IMR-90 (cell line): ENCODE data around the gene CAMTA1. TPM values are rescaled to one million over a fixed set of nuclear protein-coding genes. Genes with fewer than 3 reads are reported as not detected.
"Not testable (repeated sequence)": the region's sequence is repeated elsewhere in the genome, so short reads cannot be mapped to it uniquely, and the experiment has no call there.

Source experiments
- ATAC-seq: fragments of 200-7000 bp; cut with Tn5 transposase; 2 replicates; pipeline ENCODE4 v1.9.1; 2020; ENCODE audit warnings: low read depth, mild to moderate bottlenecking, moderate library complexity
- BruUV-seq: library from RNA; stranded (reverse); fragments of 400-500 nt; replicated peaks from 2 replicates; lab custom pipeline; 2021; lab: Mats Ljungman, UMichigan
- CTCF ChIA-PET: fragments of 300-600 bp; formaldehyde crosslinking; extraction: SDS; loops from one replicate; lab custom pipeline; 2021; ENCODE audit warnings: antibody characterized with exemption; lab: Yijun Ruan, JAX
- POLR2A ChIA-PET: fragments of 300-600 bp; sonication (Branson Sonifier 250); formaldehyde crosslinking; loops from one replicate; lab custom pipeline; 2022; ENCODE audit warnings: antibody characterized with exemption; ENCODE audit not compliant: unreplicated experiment; lab: Charles Lee
- DNase-seq: peaks from one replicate; pipeline ENCODE4 v3.0.0; 2013
- H2AFZ ChIP-seq: replicated peaks from 2 replicates; pipeline ENCODE3; 2013; ENCODE audit warnings: low read length, mild to moderate bottlenecking; ENCODE audit not compliant: poor library complexity
- H2AK5ac ChIP-seq: 2 replicates; pipeline ENCODE4 v1.6.1; 2013; ENCODE audit warnings: low read depth, low read length, inconsistent platforms
- H2AK9ac ChIP-seq: replicated peaks from 2 replicates; pipeline ENCODE3; 2013; ENCODE audit warnings: mild to moderate bottlenecking, low read depth, low read length, moderate library complexity; ENCODE audit not compliant: poor library complexity
- H2BK120ac ChIP-seq: 2 replicates; pipeline ENCODE4 v1.6.1; 2013; ENCODE audit warnings: low read depth, low read length, inconsistent platforms
- H2BK15ac ChIP-seq: 3 replicates; pipeline ENCODE4 v1.6.1; 2013; ENCODE audit warnings: low read depth, low read length, inconsistent platforms
- H2BK20ac ChIP-seq: 2 replicates; pipeline ENCODE4 v1.6.1; 2013; ENCODE audit warnings: low read depth, mild to moderate bottlenecking, inconsistent platforms, low read length, moderate library complexity
- H2BK5ac ChIP-seq: 2 replicates; pipeline ENCODE4 v1.6.1; 2013; ENCODE audit warnings: mild to moderate bottlenecking, low read depth, low read length, inconsistent platforms; ENCODE audit not compliant: poor library complexity, severe bottlenecking
- H3K14ac ChIP-seq: replicated peaks from 2 replicates; pipeline ENCODE4 v1.6.1; 2013; ENCODE audit warnings: low read depth, low read length, inconsistent platforms
- H3K18ac ChIP-seq: 2 replicates; pipeline ENCODE4 v1.6.1; 2013; ENCODE audit warnings: low read depth, low read length, control low read depth
- H3K23ac ChIP-seq: 2 replicates; pipeline ENCODE4 v1.6.1; 2013; ENCODE audit warnings: low read depth, low read length, inconsistent platforms
- H3K27ac ChIP-seq: 2 replicates; pipeline ENCODE4 v1.5.1; 2013; ENCODE audit warnings: mild to moderate bottlenecking, control low read depth, low read length; ENCODE audit not compliant: insufficient read depth
- H3K27me3 ChIP-seq: 2 replicates; pipeline ENCODE4 v1.6.1; 2013; ENCODE audit warnings: low read length; ENCODE audit not compliant: control insufficient read depth, insufficient read depth
- H3K36me3 ChIP-seq: 2 replicates; pipeline ENCODE4 v1.6.1; 2013; ENCODE audit warnings: low read length, mixed read lengths; ENCODE audit not compliant: control insufficient read depth, insufficient read depth
- H3K4ac ChIP-seq: 2 replicates; pipeline ENCODE4 v1.6.1; 2013; ENCODE audit warnings: low read depth, low read length, inconsistent platforms
- H3K4me1 ChIP-seq: 2 replicates; pipeline ENCODE4 v1.6.1; 2013; ENCODE audit warnings: low read length, mixed read lengths; ENCODE audit not compliant: control insufficient read depth, insufficient read depth
- H3K4me2 ChIP-seq: 2 replicates; pipeline ENCODE4 v1.6.1; 2013; ENCODE audit warnings: low read depth, mild to moderate bottlenecking, control low read depth, low read length, moderate library complexity
- H3K4me3 ChIP-seq: 2 replicates; pipeline ENCODE4 v1.5.1; 2013; ENCODE audit warnings: low read depth, mild to moderate bottlenecking, control low read depth, low read length, moderate library complexity; ENCODE audit not compliant: insufficient read depth
- H3K56ac ChIP-seq: 2 replicates; pipeline ENCODE4 v1.6.1; 2013; ENCODE audit warnings: low read length, inconsistent platforms; ENCODE audit not compliant: insufficient read depth; ENCODE audit errors: extremely low read depth
- H3K79me1 ChIP-seq, 2 experiments: 2 replicates each; pipeline ENCODE4 v1.6.1; 2013; ENCODE audit warnings: low read length in 2 of 2, inconsistent platforms in 1 of 2, low read depth in 1 of 2
- H3K9ac ChIP-seq: 2 replicates; pipeline ENCODE4 v1.6.1; 2013; ENCODE audit warnings: low read depth, low read length, control low read depth
- H3K9me1 ChIP-seq: 2 replicates; pipeline ENCODE4 v1.6.1; 2013; ENCODE audit warnings: low read length, inconsistent platforms; ENCODE audit not compliant: insufficient read depth
- H3K9me3 ChIP-seq: 2 replicates; pipeline ENCODE4 v1.6.1; 2013; ENCODE audit warnings: low read length; ENCODE audit not compliant: control insufficient read depth, insufficient read depth
- H4K20me1 ChIP-seq: 2 replicates; pipeline ENCODE4 v1.6.1; 2013; ENCODE audit warnings: low read length, inconsistent platforms; ENCODE audit not compliant: insufficient read depth
- H4K5ac ChIP-seq: 2 replicates; pipeline ENCODE4 v1.6.1; 2013; ENCODE audit warnings: mild to moderate bottlenecking, low read depth, low read length, control low read depth
- H4K8ac ChIP-seq, 2 experiments: 2 replicates each; pipeline ENCODE4 v1.6.1; 2013; ENCODE audit warnings: low read depth in 2 of 2, low read length in 2 of 2, control low read depth in 1 of 2, inconsistent platforms in 1 of 2
- H4K91ac ChIP-seq: 2 replicates; pipeline ENCODE4 v1.6.1; 2013; ENCODE audit warnings: low read depth, low read length, inconsistent platforms; ENCODE audit not compliant: insufficient read depth
- BHLHE40 ChIP-seq: fragments of 150-350 bp; IDR thresholded peaks from 2 replicates; pipeline ENCODE4 v1.6.1; 2016; ENCODE audit warnings: mild to moderate bottlenecking, low read depth, low read length
- CEBPB ChIP-seq: IDR thresholded peaks from 2 replicates; pipeline ENCODE4 v1.6.1; 2012; ENCODE audit warnings: low read depth, low read length, improper control_type of control experiment
- CTCF ChIP-seq: conservative IDR thresholded peaks from 2 replicates; pipeline ENCODE4 v1.5.1; 2012; ENCODE audit warnings: mild to moderate bottlenecking, low read depth, low read length, improper control_type of control experiment
- MAZ ChIP-seq: IDR thresholded peaks from 2 replicates; pipeline ENCODE4 v1.6.1; 2012; ENCODE audit warnings: low read depth, mild to moderate bottlenecking, low read length, improper control_type of control experiment, moderate library complexity, borderline replicate concordance
- MXI1 ChIP-seq: IDR thresholded peaks from 2 replicates; pipeline ENCODE4 v1.6.1; 2012; ENCODE audit warnings: low read depth, mild to moderate bottlenecking, low read length, moderate library complexity, borderline replicate concordance
- RFX5 ChIP-seq: IDR thresholded peaks from 2 replicates; pipeline ENCODE4 v1.8.0; 2012; ENCODE audit warnings: low read depth, mild to moderate bottlenecking, low read length, moderate library complexity
- SMC3 ChIP-seq: fragments of 150-350 bp; IDR thresholded peaks from 2 replicates; pipeline ENCODE4 v1.6.1; 2016; ENCODE audit warnings: low read depth, mild to moderate bottlenecking, antibody characterized with exemption, low read length, moderate library complexity
- WGBS, 2 experiments: methylation state at CpG; one replicate each; pipeline versions ENCODE4 v1.1.5 to v1.1.7; 2013; ENCODE audit warnings: missing lambda C conversion rate in 2 of 2; ENCODE audit not compliant: insufficient read length in 1 of 2; ENCODE audit errors: extremely low coverage in 2 of 2; 5-methylcytosine and 5-hydroxymethylcytosine counted together
- dilution Hi-C: fragments of 300-500 bp; cut with HindIII; formaldehyde crosslinking; loops from one replicate; pipeline ENCODE4 v1.14.3; 2018; ENCODE audit warnings: low sequenced_read_pairs; ENCODE audit not compliant: unreplicated experiment
- in situ Hi-C: fragments of 300-500 bp; cut with MboI; formaldehyde crosslinking; loops from 3 replicates; pipeline ENCODE4 v1.14.3; 2019; ENCODE audit warnings: low sequenced_read_pairs, inconsistent platforms, mixed read lengths
- intact Hi-C: fragments of 100-400 bp; cut with micrococcal nuclease; formaldehyde crosslinking; loops from 2 replicates; pipeline ENCODE4 v1.10.0; 2022
- polyA plus RNA-seq, 3 experiments: library from polyadenylated mRNA; depleted of rRNA; stranded (reverse); fragments of >200 nt; gene quantifications; 2 replicates each; pipeline ENCODE4 v1.2.3, GENCODE V29; 2012; ENCODE audit warnings: low replicate concordance in 1 of 3
- total RNA-seq: library from RNA; depleted of rRNA; stranded (reverse); fragments of >200 nt; gene quantifications from 2 replicates; pipeline ENCODE4 v1.2.3, GENCODE V29; 2012

Gene CAMTA1
- total and polyA plus RNA-seq, 2 of the 4 experiments (the other 2 are of a cell fraction), result 35.5 to 74.3 TPM

DNA sequence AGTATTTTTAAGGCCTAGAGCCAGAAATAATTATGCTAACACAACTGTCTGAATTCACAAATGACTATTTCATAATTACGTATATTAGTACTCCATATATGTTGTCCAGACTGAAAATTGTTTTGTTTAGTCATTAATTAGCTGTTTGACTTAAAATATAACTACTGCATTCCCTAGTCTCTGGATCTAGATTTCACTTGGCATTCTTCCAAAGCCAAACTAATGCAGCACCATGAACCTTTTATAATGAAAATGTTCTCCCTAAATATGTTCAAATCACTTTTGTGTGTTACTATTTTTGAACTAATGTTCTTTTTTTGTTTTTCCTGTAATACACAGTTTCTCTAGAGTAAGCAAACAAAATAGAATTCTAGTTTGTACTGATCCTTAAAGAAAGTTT lies 46.1 kb downstream of the CAMTA1 start:
- dilution Hi-C loops, result no loop called here
- no peak overlapping the region for H2BK120ac ChIP-seq
- no peak overlapping the region for H3K4me3 ChIP-seq
- H2BK20ac ChIP-seq, result no peak overlapping the region
- H3K4me1 ChIP-seq, result peaks cover 2% of the 10 kb centered on the region; the same call in 1 of the 2 replicates
- H3K36me3 ChIP-seq, result peaks cover 7% of the 10 kb centered on the region
- H3K14ac ChIP-seq, result no peak overlapping the region
- ChIA-PET CTCF (no interaction called here), POLR2A (no interaction called here)
- no peak overlapping the region for H3K4me2 ChIP-seq
- peaks cover 22 to 57% of the 10 kb centered on the region in 2 experiments for H3K79me1 ChIP-seq
- peaks cover 11% of the 10 kb centered on the region for H3K9me1 ChIP-seq
- no peak overlapping the region for H2AFZ ChIP-seq
- H3K56ac ChIP-seq, result no peak overlapping the region
- WGBS, 2 experiments, result no CpG with 5 or more reads among the region's 1 CpG
- no peak overlapping the region for H3K4ac ChIP-seq
- H3K23ac ChIP-seq, result no peak overlapping the region
- H2BK5ac ChIP-seq, result no peak overlapping the region
- in situ Hi-C loops, result no loop called here
- H3K9ac ChIP-seq, result no peak overlapping the region
- H4K91ac ChIP-seq, result no peak overlapping the region
- no peaks in the 10 kb centered on the region for H3K9me3 ChIP-seq
- H4K20me1 ChIP-seq, result peaks cover 6% of the 10 kb centered on the region; the same call in 1 of the 2 replicates
- H2AK9ac ChIP-seq, result no peak overlapping the region
- ATAC-seq (no peak), DNase-seq (no peak)
- intact Hi-C loops, result loop anchor here (5.0 kb wide), 1 partner anchor 36 kb away; no protein-coding TSS in a partner anchor
- H4K5ac ChIP-seq, result no peak overlapping the region
- H2AK5ac ChIP-seq, result no peak overlapping the region
- H3K27ac ChIP-seq, result no peak overlapping the region
- BruUV-seq, result no TSS peak
- no peaks in the 10 kb centered on the region for H3K27me3 ChIP-seq
- no peak overlapping the region for H2BK15ac ChIP-seq
- no peak overlapping the region for H3K18ac ChIP-seq
- TF ChIP-seq RFX5, result no peak
- TF ChIP-seq BHLHE40, result no peak
- no peak for TF ChIP-seq SMC3
- TF ChIP-seq CEBPB, result no peak
- TF ChIP-seq CTCF, result no peak
- TF ChIP-seq MXI1, result no peak
- TF ChIP-seq MAZ, result no peak
- no peak overlapping the region for H4K8ac ChIP-seq

DNA sequence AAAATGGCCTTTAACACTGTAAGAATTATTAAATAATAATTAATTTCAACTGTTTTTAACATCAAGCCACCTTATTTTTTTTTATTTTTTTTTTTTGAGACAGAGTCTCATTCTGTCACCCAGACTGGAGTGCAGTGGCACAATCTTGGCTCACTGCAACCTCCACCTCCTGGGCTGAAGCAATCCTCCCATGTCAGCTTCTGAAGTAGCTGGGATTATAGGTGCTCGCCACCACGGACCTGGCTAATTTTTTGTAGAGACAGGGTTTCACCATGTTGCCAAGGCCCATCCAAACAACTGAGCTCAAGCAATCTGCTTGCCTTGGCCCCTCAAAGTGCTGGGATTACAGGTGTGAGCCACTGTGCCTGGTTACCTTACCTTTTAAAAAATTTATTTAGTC lies 46.8 kb downstream of the CAMTA1 start:
- Histone ChIP-seq H3K9me1 (peaks cover 10% of the 10 kb centered on the region), H3K79me1 (peaks cover 25 to 60% of the 10 kb centered on the region in 2 experiments)
- H3K23ac ChIP-seq, H4K5ac ChIP-seq, H2BK20ac ChIP-seq, H3K9me3 ChIP-seq, DNase-seq, H3K4ac ChIP-seq, H3K18ac ChIP-seq, H3K4me1 ChIP-seq, H4K20me1 ChIP-seq, BruUV-seq, H3K9ac ChIP-seq, H4K8ac ChIP-seq, ATAC-seq, H2BK5ac ChIP-seq, H3K14ac ChIP-seq, H2BK15ac ChIP-seq, H4K91ac ChIP-seq, H2AFZ ChIP-seq, H3K56ac ChIP-seq, dilution Hi-C loops, in situ Hi-C loops, H3K4me2 ChIP-seq, H3K27ac ChIP-seq, H2AK9ac ChIP-seq, H3K36me3 ChIP-seq, CTCF ChIA-PET, H3K27me3 ChIP-seq, H3K4me3 ChIP-seq, H2BK120ac ChIP-seq, POLR2A ChIA-PET, H2AK5ac ChIP-seq: not testable (repeated sequence)
- intact Hi-C loops, result loop anchor here (5.0 kb wide), 1 partner anchor 35 kb away; no protein-coding TSS in a partner anchor
- no CpG with 5 or more reads among the region's 2 CpGs for WGBS, 2 experiments
